ENCODE measurements around the gene REG1A.

REG1A gene

GRCh38 chr2:79116997-79117928, 3.0 kb upstream of the REG1A start:
- H3K4me1 Mint-ChIP-seq = no peaks in the 10 kb centered on the region
- H3K36me3 Mint-ChIP-seq (ENCODE audit: low read depth) = no peaks in the 10 kb centered on the region
- no peaks in the 10 kb centered on the region for H3K27me3 Mint-ChIP-seq (ENCODE audit: low read depth)
- TF ChIP-seq CTCF (IDR thresholded peaks at IDR 0.05; ENCODE audit: unreplicated experiment in 3 of 3) = no peak
- H3K9me3 Mint-ChIP-seq = no peaks in the 10 kb centered on the region
- H3K27ac Mint-ChIP-seq = no peak overlapping the region
- no peak overlapping the region for H3K4me3 Mint-ChIP-seq

GRCh38 chr2:79122676-79123075, 2.4 kb downstream of the REG1A start:
- Mint-ChIP-seq H3K4me1 (no peaks in the 10 kb centered on the region), H3K36me3 (ENCODE audit: low read depth) (no peaks in the 10 kb centered on the region), H3K27me3 (ENCODE audit: low read depth) (no peaks in the 10 kb centered on the region), H3K4me3 (no peak overlapping the region), H3K9me3 (no peaks in the 10 kb centered on the region), H3K27ac (no peak overlapping the region)
- TF ChIP-seq CTCF (IDR thresholded peaks at IDR 0.05; ENCODE audit: unreplicated experiment in 3 of 3) = no peak

GRCh38 chr2:79124907-79125720, 4.8 kb downstream of the REG1A start:
- Mint-ChIP-seq H3K4me3 (no peak overlapping the region), H3K27me3 (ENCODE audit: low read depth) (no peaks in the 10 kb centered on the region), H3K27ac (no peak overlapping the region), H3K9me3 (no peaks in the 10 kb centered on the region), H3K4me1 (no peaks in the 10 kb centered on the region), H3K36me3 (ENCODE audit: low read depth) (no peaks in the 10 kb centered on the region)
- no peak for TF ChIP-seq CTCF (IDR thresholded peaks at IDR 0.05; ENCODE audit: unreplicated experiment in 3 of 3)

GRCh38 chr2:79125721-79125985, 5.4 kb downstream of the REG1A start:
- Mint-ChIP-seq H3K9me3 (no peaks in the 10 kb centered on the region), H3K4me3 (no peak overlapping the region), H3K36me3 (ENCODE audit: low read depth) (no peaks in the 10 kb centered on the region), H3K27me3 (ENCODE audit: low read depth) (no peaks in the 10 kb centered on the region), H3K4me1 (no peaks in the 10 kb centered on the region), H3K27ac (no peak overlapping the region)
- TF ChIP-seq CTCF (IDR thresholded peaks at IDR 0.05; ENCODE audit: unreplicated experiment in 3 of 3) = no peak

- Mint-ChIP-seq H3K4me1 (no peaks in the 10 kb centered on the region), H3K4me3 (no peak overlapping the region), H3K36me3 (ENCODE audit: low read depth) (no peaks in the 10 kb centered on the region), H3K9me3 (no peaks in the 10 kb centered on the region), H3K27me3 (ENCODE audit: low read depth) (no peaks in the 10 kb centered on the region), H3K27ac (no peak overlapping the region)
- no peak for TF ChIP-seq CTCF (IDR thresholded peaks at IDR 0.05; ENCODE audit: unreplicated experiment in 3 of 3)
Measured at GRCh38 chr2:79128406-79128805, 8.1 kb downstream of the REG1A start.
